Stimulated activated CD8-positive, alpha-beta memory T cell treated with anti-CD3 and anti-CD28 coated beads, Interleukin-7, amount 100 ng/mL, for 1 hour (primary cell): ENCODE data around the gene RDX.
"Not testable (repeated sequence)": the region's sequence is repeated elsewhere in the genome, so short reads cannot be mapped to it uniquely, and the experiment has no call there.

Experiments used
- DNase-seq, 2 donors: peaks; one replicate each; pipeline ENCODE4 v3.0.0-alpha.2; 2020; ENCODE audit warnings: low read depth in 2 of 2

Gene RDX

DNA sequence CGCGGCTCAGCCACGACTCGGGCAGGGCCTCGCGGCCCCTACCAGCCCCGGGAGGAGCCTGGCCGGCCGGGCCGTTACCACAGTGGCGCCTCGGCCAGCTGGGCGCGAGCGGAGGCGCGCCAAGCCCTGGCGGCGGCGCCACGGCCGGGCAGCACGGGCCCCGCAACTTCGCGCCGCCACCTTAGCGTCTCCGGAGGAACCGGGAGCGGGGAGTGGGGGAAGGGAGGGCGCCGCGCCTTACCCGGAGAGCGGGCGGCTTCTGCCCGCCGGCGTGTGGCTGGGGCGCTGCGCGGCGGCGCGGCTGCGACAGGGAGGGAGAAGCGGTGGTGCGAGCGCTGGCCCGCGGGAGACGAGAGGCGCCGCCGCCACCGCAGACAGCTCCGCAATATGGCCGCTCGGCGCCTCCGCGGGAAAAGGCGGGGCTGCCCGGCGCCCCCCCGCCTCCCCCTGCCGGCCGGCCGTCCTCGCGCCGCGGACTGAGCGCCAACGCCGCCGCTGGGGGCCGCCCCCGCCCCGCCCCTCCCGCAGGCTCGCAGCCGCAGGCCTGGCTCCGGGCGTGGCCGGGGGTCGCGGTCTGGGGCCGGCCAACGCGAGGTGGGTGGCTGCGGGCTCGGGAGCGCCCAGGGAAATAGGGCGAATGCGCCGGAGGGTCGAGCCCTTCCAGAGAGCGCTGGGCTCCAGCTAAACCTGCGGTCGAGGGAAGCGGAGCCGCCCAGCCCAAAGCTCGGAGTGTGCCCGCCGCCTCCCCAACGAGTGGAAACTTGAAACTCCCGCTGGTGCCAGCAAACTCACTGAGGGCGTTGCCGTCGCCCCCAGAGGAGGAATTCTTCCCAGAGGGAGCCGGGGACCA is at the start of gene RDX:
Gene RDX, minus strand, starts transcription at position 389 of the 850 bp plus-strand sequence. CDS start 16,922 bp downstream, outside the sequence.
- DNase-seq = peak; percentile 21 to 33

DNA sequence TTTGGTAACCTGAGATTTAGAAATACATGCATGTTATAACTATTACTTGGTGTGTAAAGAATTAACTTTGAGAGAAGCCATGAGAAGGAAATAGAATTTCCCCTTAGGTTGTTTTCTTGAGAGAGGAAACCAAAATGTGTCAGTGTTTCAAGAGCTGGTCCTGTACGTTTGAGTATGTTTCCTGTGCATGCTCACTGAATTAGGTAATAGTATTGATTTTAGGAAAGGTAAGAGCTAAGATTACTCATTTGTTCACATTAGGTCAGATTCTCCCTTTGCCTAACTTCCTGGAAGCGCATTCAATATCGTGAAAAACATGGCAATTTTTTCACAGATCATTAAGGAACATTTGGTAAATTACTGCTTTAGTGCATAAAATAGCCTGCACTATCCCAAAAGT is 49.3 kb upstream of the RDX start:
- no peak for DNase-seq

DNA sequence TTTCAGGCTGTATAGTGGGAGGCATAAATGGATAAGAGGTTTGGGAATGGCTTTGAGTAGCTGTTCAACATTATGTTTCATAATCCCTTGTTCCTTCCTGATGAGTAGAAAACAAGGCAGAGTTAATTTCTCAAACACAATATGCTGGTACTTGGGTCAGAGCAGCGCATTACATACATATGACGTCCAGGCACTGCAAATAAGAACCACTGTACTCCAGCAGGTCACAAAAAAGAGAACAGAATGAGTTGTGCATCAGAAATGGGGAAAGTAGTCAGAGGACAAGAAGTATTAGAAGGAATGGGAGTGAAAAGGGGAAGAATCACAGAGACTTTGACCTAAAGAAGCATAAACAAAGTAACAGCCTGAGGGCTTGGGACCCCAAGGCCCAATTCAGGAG is 44.0 kb upstream of the RDX start:
- DNase-seq = no peak

DNA sequence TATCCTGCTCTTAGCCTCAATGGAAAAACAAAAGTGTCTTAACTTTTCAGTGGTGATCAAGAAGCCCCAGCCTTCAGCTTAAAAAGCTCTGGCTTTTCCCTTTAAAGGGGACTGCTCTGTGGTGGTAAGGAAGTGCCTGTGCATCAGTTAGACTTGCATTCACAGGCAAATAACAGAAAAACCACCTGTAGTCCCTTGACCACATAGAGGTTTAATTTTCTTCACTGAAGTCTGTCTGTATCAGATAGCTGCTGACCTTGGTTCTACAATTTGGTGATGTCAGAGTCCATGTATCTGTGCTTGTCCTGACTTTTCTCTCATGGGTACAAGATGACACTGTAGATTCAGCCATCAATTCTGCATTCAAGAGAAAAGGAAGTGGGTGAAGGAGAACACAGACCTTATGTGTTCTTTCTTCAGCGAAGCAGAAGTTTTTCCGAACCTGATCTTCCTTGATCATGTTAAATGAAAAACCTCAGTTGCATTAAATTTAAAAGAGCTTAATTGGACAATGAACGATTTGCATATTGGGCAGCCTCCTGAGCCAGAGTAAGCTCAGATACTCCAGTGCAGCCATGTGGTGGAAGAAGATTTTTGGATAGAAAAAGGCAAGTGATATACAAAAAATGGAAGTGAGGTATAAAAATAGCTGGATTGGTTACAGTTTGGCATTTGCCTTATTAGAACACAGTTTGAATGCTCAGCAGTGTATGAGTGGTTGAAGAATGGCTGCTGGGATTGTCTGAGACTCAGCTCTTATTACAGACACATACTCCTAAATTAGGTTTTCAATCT is 43.2 kb upstream of the RDX start:
- no peak for DNase-seq

DNA sequence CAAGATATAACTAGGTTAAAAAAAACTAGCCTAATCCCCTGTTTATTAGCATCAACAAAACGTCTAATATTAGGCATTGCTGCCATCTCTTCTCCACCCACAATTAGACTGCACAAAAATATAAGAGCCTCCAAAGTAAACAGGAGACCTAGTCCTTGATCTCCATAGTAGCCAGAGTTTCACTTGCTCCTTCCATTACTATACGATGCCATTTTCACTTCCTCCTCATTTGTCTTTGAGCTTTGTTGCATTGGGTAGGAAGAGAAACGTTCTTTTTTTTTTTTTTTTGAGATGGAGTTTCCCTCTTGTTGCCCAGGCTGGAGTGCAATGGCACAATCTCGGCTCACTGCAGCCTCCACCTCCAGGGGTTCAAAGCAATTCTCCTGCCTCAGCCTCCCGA is 42.3 kb upstream of the RDX start:
- no peak for DNase-seq

DNA sequence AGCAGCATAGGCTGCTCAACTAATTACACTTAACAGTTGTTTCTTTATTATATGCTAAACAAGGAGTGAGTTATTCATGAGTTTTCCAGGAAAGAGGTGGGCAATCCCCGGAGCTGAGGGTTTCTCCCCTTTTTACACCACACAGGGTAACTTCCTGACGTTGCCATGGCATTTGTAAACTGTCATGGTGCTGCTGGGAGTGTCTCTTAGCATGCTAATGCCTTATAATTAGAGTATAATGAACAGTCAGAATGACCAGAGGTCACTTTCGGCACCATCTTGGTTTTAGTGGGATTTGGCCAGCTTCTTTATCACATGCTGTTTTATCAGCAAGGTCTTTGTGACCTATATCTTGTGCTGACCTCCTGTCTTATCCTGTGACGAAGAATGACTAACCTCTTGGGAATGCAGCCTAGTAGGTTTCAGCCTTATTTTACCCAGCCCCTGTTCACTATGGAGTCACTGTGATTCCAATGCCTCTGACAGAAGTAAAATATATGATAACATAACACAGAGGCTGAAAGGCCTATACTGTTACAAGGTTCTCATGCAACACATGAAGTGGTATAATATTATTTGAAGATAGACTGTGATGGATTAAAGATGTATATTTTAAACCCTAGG is 41.3 kb upstream of the RDX start:
- no peak for DNase-seq

DNA sequence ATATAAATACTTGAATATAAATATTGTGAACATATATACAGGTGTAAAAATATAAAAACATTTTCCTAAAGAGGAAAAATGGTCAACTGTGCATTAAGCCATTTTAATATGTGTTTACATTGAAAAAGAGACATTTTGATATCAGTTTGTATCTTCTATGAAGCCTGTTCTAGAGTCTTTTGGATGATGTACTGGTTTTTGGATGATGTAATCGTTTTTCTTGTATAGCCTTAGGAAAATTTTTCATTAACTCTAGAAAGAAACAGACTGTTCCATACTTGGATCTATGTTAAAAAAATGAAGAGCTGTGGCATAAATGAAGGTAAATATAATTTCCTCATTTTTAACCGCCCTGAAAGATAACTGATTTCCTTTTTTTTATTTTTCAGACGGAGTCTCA is 39.6 kb upstream of the RDX start:
- no peak for DNase-seq

DNA sequence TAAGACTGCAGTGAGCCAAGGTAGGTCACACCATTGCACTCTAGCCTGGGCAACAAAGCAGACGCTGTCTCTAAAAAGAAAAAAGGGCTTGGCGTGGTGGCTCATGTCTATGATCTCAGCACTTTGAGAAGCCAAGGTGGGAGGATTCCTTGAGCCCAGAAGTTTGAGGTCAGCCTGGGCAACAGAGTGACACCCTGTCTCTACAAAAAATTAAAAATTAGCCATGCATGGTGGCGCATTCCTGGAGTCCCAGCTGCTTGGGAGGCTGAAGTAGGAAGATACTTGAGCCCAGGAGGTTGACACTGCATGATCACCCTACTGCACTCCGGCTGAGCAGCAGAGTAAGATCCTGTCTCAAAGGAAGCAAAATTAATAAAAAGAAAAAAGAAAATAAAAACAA is 38.9 kb upstream of the RDX start:
- no peak for DNase-seq

DNA sequence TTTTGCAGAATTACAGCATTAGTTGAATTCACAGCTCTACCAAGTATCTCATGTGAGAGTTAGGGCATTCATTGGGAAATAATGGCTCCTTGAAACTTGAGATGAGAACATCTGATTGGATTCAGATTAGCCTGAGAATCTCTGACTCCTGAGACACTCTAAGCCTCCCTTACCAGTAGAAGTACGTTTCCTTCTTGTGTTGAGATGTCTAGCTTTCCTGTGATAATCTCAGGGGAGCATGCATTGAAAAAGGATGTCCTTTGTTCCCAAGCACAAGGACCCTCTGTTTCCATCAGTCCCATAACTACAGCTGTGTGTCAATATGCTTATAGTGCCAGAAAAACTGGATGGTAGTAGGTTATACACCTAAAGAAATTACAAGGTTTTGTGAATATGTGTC is 35.2 kb upstream of the RDX start:
- no peak for DNase-seq

DNA sequence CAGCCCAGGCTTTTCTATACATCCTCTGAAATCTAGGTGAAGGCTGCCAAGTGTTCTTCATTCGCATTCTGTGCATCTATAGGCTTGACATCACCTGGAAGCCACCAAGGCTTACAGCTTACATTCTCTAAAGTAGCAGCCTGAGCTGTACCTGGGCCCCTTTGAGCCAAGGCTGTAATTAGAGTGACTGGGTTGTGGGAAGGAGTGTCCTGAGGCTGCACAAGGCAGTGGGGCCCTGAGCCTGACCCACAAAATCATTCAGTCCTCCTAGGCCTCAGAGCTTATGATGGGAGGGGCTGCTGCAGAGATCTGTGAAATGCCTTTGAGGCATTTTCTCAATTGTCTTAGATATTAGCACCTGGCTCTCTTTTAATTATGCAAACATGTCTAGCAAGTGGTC is 33.0 kb upstream of the RDX start:
- no peak for DNase-seq

DNA sequence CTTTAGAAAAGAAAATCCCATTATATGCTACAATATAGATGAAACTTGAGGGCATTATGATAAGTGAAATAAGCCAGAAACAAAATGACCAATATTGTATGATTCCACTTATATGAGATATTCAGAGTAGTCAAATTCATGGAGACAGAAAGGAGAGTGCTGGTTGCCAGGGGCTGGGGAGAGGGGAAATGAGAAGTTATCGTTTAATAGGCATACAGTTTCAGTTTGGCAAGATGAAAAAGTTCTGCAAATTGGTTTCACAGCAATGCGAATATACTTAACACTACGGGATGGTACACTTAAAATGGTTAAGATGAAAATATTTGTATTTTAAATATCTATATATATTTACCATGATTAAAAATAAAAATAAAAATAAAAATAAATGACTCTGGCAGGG is 31.1 kb upstream of the RDX start:
- DNase-seq = no peak

DNA sequence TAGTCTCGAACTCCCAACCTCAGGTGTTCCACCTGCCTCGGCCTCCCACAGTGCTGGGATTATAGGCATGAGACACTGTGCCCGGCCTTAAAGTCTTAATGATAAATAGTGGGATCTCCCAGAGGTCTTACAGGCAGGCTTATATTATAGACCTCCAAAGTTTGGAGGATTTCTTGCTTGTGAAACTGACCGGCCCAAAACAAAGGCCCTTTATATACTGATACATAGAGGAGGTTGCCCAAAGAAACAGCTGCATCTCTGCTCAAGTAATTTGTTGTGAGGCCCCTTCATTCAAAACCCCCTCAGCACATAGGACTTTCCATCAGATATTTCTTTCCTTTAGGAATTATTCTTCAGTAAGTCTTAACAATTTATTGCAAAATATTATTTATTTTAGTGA is 27.4 kb upstream of the RDX start:
- no peak for DNase-seq

DNA sequence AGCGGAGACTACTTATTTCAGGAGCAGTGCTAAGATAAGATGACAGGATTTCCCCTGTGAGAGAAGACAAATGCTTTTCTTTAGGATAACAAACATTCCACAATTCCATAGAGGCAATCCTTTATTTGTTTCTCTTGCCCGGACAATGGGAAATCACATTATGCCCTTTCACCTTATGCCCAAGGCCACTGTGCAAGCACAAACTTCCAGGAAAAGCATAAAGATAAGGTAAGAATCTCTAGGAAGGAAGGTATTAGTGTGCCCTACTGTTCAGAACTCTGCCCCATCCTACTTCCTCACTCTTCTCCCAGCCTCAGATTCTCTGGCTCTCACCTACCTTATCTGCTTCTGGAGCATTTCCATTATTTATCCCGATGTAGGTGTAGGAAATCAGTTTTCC is 23.1 kb upstream of the RDX start:
- DNase-seq = no peak

DNA sequence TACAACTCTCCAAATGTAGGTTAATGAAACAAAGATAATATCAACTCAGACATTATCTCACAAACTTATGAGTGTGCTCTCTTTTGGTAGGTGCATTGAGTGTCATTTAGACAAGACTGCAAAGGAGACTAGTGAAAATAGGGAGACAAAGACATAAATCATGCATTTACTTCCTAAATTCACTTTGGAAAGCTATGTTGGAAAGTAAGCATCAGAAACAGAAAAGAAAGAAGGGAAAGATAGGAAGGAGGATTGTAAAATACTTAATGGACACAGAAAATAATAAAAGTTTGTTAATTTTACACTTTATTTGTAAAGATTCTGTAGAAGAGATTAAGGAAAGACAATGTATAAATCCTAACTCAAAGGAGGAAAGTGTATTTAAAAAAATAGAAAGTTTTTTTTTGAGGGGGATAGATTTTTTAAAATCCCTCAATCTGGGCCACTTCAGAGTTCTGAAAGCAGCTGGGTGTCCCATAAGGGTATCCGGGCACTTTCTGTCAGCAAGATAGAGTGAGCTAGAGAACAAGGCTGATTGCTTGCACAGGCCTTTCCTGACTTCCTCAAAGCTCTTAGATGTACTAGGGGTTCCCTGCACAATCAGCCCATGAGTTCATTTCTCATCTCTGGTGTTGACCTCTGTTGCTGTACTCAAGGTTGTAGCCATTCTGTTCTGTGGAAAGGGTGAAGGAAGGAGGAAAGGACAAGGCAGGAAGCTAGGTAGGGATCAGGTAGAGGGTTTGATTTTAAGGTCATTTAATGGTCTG is 22.4 kb upstream of the RDX start:
- DNase-seq = no peak

DNA sequence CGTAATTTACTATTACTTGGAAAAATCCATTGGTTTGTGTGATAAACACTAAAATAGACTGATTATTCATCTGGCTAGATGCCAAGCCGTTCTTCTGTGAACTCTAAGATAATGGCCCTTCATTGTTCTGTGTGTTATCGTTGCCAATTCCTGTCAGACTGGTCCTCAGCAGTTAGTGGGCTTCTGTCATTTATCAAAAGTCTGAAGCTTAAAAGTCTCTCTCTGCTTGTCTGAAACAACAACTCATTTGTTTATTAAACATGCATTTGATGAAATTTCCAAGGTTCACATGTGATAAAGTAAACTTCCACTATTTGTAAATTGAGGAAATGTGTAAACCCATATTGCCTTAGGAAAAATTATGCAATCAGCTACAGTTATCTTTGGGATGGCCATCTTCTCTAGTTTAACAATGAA is 21.1 kb upstream of the RDX start:
- no peak for DNase-seq

DNA sequence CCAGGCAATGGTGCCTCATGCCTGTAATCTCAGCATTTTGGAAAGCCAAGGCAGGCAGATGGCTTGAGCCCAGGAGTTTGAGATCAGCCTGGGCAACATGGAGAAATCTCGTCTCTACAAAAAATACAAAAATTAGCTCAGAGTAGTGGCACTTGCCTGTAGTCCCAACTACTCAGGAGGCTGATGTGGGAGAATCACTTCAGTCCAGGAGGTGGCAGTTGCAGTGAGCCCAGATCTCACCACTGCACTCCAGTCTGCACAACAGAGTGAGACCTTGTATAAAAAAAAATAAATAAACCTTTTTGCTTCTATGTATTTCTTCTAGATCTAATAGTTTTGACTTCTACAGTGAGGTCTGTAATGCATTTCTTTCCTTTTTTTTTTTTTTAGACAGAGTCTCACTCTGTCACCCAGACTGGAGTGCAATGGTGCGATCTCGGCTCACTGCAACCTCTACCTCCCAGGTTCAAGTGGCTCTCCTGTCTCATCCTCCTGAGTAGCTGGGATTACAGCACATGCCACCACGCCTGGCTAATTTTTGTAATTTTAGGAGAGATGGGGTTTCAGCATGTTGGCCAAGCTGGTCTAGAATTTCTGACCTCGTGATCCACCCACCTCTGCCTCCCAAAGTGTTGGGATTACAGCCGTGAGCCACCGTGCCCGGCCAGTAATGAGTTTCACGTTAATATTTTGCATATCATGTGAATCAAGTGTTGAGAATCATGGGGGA is 18.1 kb upstream of the RDX start:
- DNase-seq = no peak

DNA sequence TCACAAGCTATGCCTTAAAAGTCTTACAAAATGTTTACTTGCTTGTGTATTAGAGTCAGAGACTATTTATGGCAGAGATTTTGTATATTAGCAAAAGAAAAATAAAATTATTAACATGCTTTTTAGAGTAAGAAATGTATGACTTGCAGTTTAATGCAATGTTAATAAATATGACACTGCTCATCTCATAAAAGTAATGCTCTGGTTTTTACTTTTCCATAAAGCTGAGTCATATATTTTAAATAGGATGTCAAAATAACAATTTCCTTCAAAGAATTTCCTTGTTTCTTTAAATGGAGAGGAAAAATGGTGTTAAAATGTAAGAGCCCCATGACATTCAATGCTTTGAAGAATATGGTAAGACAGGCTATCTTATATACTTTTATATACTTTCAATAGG is 16.3 kb upstream of the RDX start:
- no peak for DNase-seq

DNA sequence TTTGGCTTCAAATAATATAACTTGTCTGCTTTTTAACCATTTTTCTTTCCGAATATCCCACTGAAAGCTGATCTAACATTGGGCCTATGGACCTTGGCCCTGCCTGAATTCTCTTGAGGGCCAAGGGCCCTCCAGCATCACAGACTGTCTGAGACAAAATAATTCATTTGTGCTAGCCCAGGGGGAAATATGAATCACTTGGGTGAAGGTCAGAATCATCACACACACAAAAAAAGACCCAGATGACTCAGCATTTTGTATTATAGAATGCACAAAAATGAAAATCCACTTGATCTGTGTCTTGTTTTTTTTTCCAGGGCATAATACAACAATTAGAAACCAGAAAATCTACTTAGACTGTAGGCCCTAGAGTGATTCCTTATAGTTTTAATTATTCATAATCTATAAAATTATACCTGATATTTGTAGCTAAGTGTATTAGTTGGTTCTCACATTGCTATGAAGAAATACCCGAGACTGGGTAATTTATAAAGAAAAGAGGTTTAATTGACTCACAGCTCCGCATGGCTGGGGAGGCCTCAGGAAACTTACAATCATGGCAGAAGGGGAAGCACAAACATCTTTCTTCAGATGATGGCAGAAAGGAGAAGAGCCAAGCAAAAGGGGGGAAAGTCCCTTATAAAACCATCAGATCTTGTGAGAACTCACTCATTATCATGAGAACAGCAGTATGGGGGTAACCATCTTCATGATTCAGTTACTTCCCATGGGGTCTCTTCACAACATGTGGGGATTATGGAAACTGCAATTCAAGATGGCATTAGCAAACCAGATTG is 15.6 kb upstream of the RDX start:
- DNase-seq = no peak

DNA sequence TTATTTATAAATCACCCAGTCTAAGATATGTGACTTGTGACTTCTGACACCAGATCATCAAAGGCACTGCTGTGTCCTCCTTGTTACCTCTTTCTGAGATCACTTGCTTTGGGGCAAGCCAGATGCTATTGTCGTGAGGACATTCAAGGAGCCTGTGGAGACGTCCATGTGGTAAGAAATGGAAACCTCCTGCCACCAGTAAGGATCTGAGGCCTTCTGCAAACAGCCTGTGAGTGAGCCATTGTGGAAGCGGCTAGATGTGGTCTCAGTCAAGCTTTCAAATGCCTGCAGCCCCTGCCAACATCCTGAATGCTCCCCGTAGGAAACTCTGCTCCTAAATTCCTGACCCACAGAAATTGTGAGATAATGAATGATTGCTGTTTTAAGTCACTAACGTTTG is 11.7 kb upstream of the RDX start:
- DNase-seq = no peak

DNA sequence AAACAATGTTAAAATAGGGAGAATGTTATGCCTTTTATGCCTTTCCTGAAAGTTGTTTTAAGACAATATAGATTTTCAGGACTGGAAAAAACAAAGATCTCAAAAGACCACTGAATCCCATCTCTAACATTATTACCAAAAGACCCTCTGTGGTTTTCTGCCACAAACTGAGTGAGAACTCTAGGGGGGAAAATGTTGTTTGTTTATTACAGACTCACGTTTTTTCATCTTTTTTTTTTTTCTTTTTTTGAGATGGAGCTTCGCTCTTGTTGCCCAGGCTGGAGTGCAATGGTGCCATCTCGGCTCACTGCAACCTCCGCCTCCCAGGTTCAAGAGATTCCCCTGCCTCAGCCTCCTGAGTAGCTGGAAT is 9.6 kb upstream of the RDX start:
- not testable (repeated sequence) for DNase-seq
